ENCODE results near the gene ATP9A.

- TF ChIP-seq POLR2A (IDR thresholded peaks at IDR 0.05) (no peak), CTCF (IDR thresholded peaks at IDR 0.05) (no peak), POLR2AphosphoS5 (IDR thresholded peaks at IDR 0.05) (no peak)
Observed at GRCh38 chr20:51598556-51598955, 169.6 kb downstream of the ATP9A start.
